ENCODE data around the gene IQGAP2. TPM values are rescaled to one million over a fixed set of nuclear protein-coding genes. Genes with fewer than 3 reads are reported as not detected.

Gene IQGAP2
- total RNA-seq, 1 experiment from 2014 or later, result not detected

GRCh38 chr5:76555717-76556116 lies 152.6 kb downstream of the IQGAP2 start:
- H3K27ac ChIP-seq, result no peak overlapping the region
- H3F3A ChIP-seq (ENCODE audit: insufficient read depth, low read depth), result no peaks in the 10 kb centered on the region
- no peak overlapping the region for H2AFZ ChIP-seq
- H3K4me2 ChIP-seq, result no peak overlapping the region
- no peaks in the 10 kb centered on the region for H3K9me3 ChIP-seq (ENCODE audit: insufficient read depth, low read depth)
- H3K27me3 ChIP-seq (ENCODE audit: insufficient read depth, low read depth), result 0 out of 2 replicates have a peak, but pooled peaks cover 7% of the 10 kb centered on the region
- no peaks in the 10 kb centered on the region for H3K9me2 ChIP-seq (ENCODE audit: insufficient read depth)
- no peaks in the 10 kb centered on the region for H4K20me1 ChIP-seq (ENCODE audit: insufficient read depth)
- DNase-seq, result no peak
- ChIA-PET CTCF (no interaction called here), POLR2A (ENCODE audit: unreplicated experiment) (no interaction called here)
- H3K79me2 ChIP-seq (ENCODE audit: low read depth), result no peaks in the 10 kb centered on the region
- no peaks in the 10 kb centered on the region for H3K4me1 ChIP-seq (replicated peaks; ENCODE audit: insufficient read depth)
- H3K36me3 ChIP-seq (ENCODE audit: low read depth), result no peaks in the 10 kb centered on the region
- H3K4me3 ChIP-seq, result no peak overlapping the region
- no TSS peak for BruUV-seq (replicated peaks)
- intact Hi-C loops (cut with micrococcal nuclease; ENCODE audit: unreplicated experiment), result no loop called here
- TF ChIP-seq CTCF (conservative IDR thresholded peaks at IDR 0.05) (no peak), EZH2 (IDR thresholded peaks at IDR 0.05; ENCODE audit: low read depth) (no peak)

- Histone ChIP-seq H3K4me1 (replicated peaks; ENCODE audit: insufficient read depth) (no peaks in the 10 kb centered on the region), H3K79me2 (ENCODE audit: low read depth) (no peaks in the 10 kb centered on the region), H3F3A (ENCODE audit: insufficient read depth, low read depth) (no peaks in the 10 kb centered on the region), H3K36me3 (ENCODE audit: low read depth) (no peaks in the 10 kb centered on the region), H3K27me3 (ENCODE audit: insufficient read depth, low read depth) (0 out of 2 replicates have a peak, but pooled peaks cover 7% of the 10 kb centered on the region), H3K9me2 (ENCODE audit: insufficient read depth) (no peaks in the 10 kb centered on the region), H3K4me2 (no peak overlapping the region), H3K27ac (no peak overlapping the region), H3K4me3 (no peak overlapping the region), H4K20me1 (ENCODE audit: insufficient read depth) (no peaks in the 10 kb centered on the region), H2AFZ (no peak overlapping the region), H3K9me3 (ENCODE audit: insufficient read depth, low read depth) (no peaks in the 10 kb centered on the region)
- no peak for TF ChIP-seq CTCF (conservative IDR thresholded peaks at IDR 0.05)
- TF ChIP-seq EZH2 (IDR thresholded peaks at IDR 0.05; ENCODE audit: low read depth), result no peak
- CTCF ChIA-PET, result no interaction called here
- POLR2A ChIA-PET (ENCODE audit: unreplicated experiment), result no interaction called here
- intact Hi-C loops (cut with micrococcal nuclease; ENCODE audit: unreplicated experiment), result no loop called here
- DNase-seq, result no peak
- BruUV-seq (replicated peaks), result no TSS peak
These were observed 153.6 kb downstream of the IQGAP2 start for GRCh38 chr5:76556511-76557221.

GRCh38 chr5:76560952-76561891 lies 158.1 kb downstream of the IQGAP2 start:
- BruUV-seq (replicated peaks), result no TSS peak
- no peaks in the 10 kb centered on the region for H3K36me3 ChIP-seq (ENCODE audit: low read depth)
- no peak for DNase-seq
- H3K27me3 ChIP-seq (ENCODE audit: insufficient read depth, low read depth), result peaks cover 8% of the 10 kb centered on the region; the same call in 1 of the 2 replicates
- H3K4me1 ChIP-seq (replicated peaks; ENCODE audit: insufficient read depth), result no peaks in the 10 kb centered on the region
- no peak overlapping the region for H3K4me2 ChIP-seq
- H3K4me3 ChIP-seq, result no peak overlapping the region
- ChIA-PET POLR2A (ENCODE audit: unreplicated experiment) (no interaction called here), CTCF (no interaction called here)
- no peaks in the 10 kb centered on the region for H3K9me2 ChIP-seq (ENCODE audit: insufficient read depth)
- no peak overlapping the region for H3K27ac ChIP-seq
- TF ChIP-seq EZH2 (IDR thresholded peaks at IDR 0.05; ENCODE audit: low read depth), result no peak
- no peak for TF ChIP-seq CTCF (conservative IDR thresholded peaks at IDR 0.05)
- H3F3A ChIP-seq (ENCODE audit: insufficient read depth, low read depth), result no peaks in the 10 kb centered on the region
- no peak overlapping the region for H2AFZ ChIP-seq
- H3K79me2 ChIP-seq (ENCODE audit: low read depth), result no peaks in the 10 kb centered on the region
- H3K9me3 ChIP-seq (ENCODE audit: insufficient read depth, low read depth), result no peaks in the 10 kb centered on the region
- no peaks in the 10 kb centered on the region for H4K20me1 ChIP-seq (ENCODE audit: insufficient read depth)
- intact Hi-C loops (cut with micrococcal nuclease; ENCODE audit: unreplicated experiment), result no loop called here
